ENCODE data around the gene CARD10.

The CARD10 gene

GRCh38 chr22:37519268-37520195, at the start of gene CARD10:
Gene CARD10, minus strand, starts transcription at chr22:37519415. Its CDS starts 215 bp downstream, at chr22:37519200.
- DNase-seq (ENCODE audit: low spot score), result no peak

GRCh38 chr22:37568448-37569008, 49.3 kb upstream of the CARD10 start:
- DNase-seq (ENCODE audit: low spot score), result no peak

- no peak for DNase-seq (ENCODE audit: low spot score)
Observed at GRCh38 chr22:37568012-37568411, 48.8 kb upstream of the CARD10 start.

- peak; percentile 89 for DNase-seq (ENCODE audit: low spot score)
Observed at GRCh38 chr22:37566903-37567798, 47.9 kb upstream of the CARD10 start.

GRCh38 chr22:37566329-37566837, 47.2 kb upstream of the CARD10 start:
- DNase-seq (ENCODE audit: low spot score), result no peak

- no peak for DNase-seq (ENCODE audit: low spot score)
Observed at GRCh38 chr22:37565830-37566229, 46.6 kb upstream of the CARD10 start.

GRCh38 chr22:37564111-37564711, 45.0 kb upstream of the CARD10 start:
- no peak for DNase-seq (ENCODE audit: low spot score)

GRCh38 chr22:37563153-37564081, 44.2 kb upstream of the CARD10 start:
- no peak for DNase-seq (ENCODE audit: low spot score)

- DNase-seq (ENCODE audit: low spot score), result no peak
Observed at GRCh38 chr22:37562049-37562875, 43.0 kb upstream of the CARD10 start.

- peak; percentile 84 for DNase-seq (ENCODE audit: low spot score)
Observed at GRCh38 chr22:37561212-37562048, 42.2 kb upstream of the CARD10 start.

GRCh38 chr22:37560608-37561211, 41.5 kb upstream of the CARD10 start:
- no peak for DNase-seq (ENCODE audit: low spot score)

GRCh38 chr22:37559901-37560607, 40.8 kb upstream of the CARD10 start, which contains the start of gene CDC42EP1:
Gene CDC42EP1, plus strand, starts transcription at chr22:37560480. Its CDS starts 5,870 bp downstream, at chr22:37566350.
- peak; percentile 74 for DNase-seq (ENCODE audit: low spot score)

- no peak for DNase-seq (ENCODE audit: low spot score)
Observed at GRCh38 chr22:37559521-37559900, 40.3 kb upstream of the CARD10 start.

- no peak for DNase-seq (ENCODE audit: low spot score)
Observed at GRCh38 chr22:37558815-37559214, 39.6 kb upstream of the CARD10 start.

GRCh38 chr22:37557321-37558001, 38.2 kb upstream of the CARD10 start:
- DNase-seq (ENCODE audit: low spot score), result no peak

GRCh38 chr22:37556710-37557109, 37.5 kb upstream of the CARD10 start:
- DNase-seq (ENCODE audit: low spot score), result no peak

- no peak for DNase-seq (ENCODE audit: low spot score)
Observed at GRCh38 chr22:37555029-37555428, 35.8 kb upstream of the CARD10 start.
